Measurements from ENCODE around the gene MGAT5B. TPM values are rescaled to one million over a fixed set of nuclear protein-coding genes. Genes with fewer than 3 reads are reported as not detected.
A peak's percentile ranks its signal among the peaks of the same experiment; 100 is the strongest.

Gene MGAT5B
- total RNA-seq, 2 experiments from 2014 or later: 0.19 TPM; not detected in 1

GRCh38 chr17:76988796-76989195, 120.6 kb downstream of the MGAT5B start:
- H3K27me3 Mint-ChIP-seq (ENCODE audit: low read depth): no peaks in the 10 kb centered on the region
- intact Hi-C loops (cut with micrococcal nuclease): no loop called here
- H3K4me3 Mint-ChIP-seq: no peak overlapping the region

GRCh38 chr17:76989519-76989918, 121.3 kb downstream of the MGAT5B start:
- no peaks in the 10 kb centered on the region for H3K9me3 Mint-ChIP-seq
- H3K27ac Mint-ChIP-seq: no peak overlapping the region
- intact Hi-C loops (cut with micrococcal nuclease): no loop called here
- DNase-seq: no peak
- CTCF ChIA-PET: no interaction called here
- no peak overlapping the region for H3K4me3 Mint-ChIP-seq
- H3K4me1 Mint-ChIP-seq (ENCODE audit: low read depth): peaks cover 12% of the 10 kb centered on the region
- no peaks in the 10 kb centered on the region for H3K27me3 Mint-ChIP-seq (ENCODE audit: low read depth)
- H3K36me3 Mint-ChIP-seq (ENCODE audit: low read depth): no peaks in the 10 kb centered on the region

More at GRCh38 chr17:76988796-76989195, 120.6 kb downstream of the MGAT5B start:
- no peak for DNase-seq
- peaks cover 4% of the 10 kb centered on the region for H3K4me1 Mint-ChIP-seq (ENCODE audit: low read depth)
- CTCF ChIA-PET: no interaction called here
- no peaks in the 10 kb centered on the region for H3K9me3 Mint-ChIP-seq
- no peaks in the 10 kb centered on the region for H3K36me3 Mint-ChIP-seq (ENCODE audit: low read depth)
- no peak overlapping the region for H3K27ac Mint-ChIP-seq

GRCh38 chr17:76992891-76993290, 124.7 kb downstream of the MGAT5B start:
- H3K9me3 Mint-ChIP-seq: no peaks in the 10 kb centered on the region
- H3K4me3 Mint-ChIP-seq: no peak overlapping the region
- H3K4me1 Mint-ChIP-seq (ENCODE audit: low read depth): peaks cover 38% of the 10 kb centered on the region
- CTCF ChIA-PET: no interaction called here
- no peak for DNase-seq
- no peaks in the 10 kb centered on the region for H3K27me3 Mint-ChIP-seq (ENCODE audit: low read depth)
- no peak overlapping the region for H3K27ac Mint-ChIP-seq
- no peaks in the 10 kb centered on the region for H3K36me3 Mint-ChIP-seq (ENCODE audit: low read depth)
- intact Hi-C loops (cut with micrococcal nuclease): no loop called here

- Mint-ChIP-seq H3K36me3 (ENCODE audit: low read depth) (no peaks in the 10 kb centered on the region), H3K4me1 (ENCODE audit: low read depth) (peaks cover 46% of the 10 kb centered on the region), H3K27ac (no peak overlapping the region), H3K27me3 (ENCODE audit: low read depth) (no peaks in the 10 kb centered on the region), H3K9me3 (no peaks in the 10 kb centered on the region), H3K4me3 (no peak overlapping the region)
- CTCF ChIA-PET: no interaction called here
- no peak for DNase-seq
- intact Hi-C loops (cut with micrococcal nuclease): no loop called here
Measured at GRCh38 chr17:76993651-76994050, 125.4 kb downstream of the MGAT5B start.

- no peaks in the 10 kb centered on the region for H3K9me3 Mint-ChIP-seq
- H3K4me3 Mint-ChIP-seq: no peak overlapping the region
- DNase-seq: no peak
- H3K27ac Mint-ChIP-seq: no peak overlapping the region
- intact Hi-C loops (cut with micrococcal nuclease): no loop called here
- no peaks in the 10 kb centered on the region for H3K27me3 Mint-ChIP-seq (ENCODE audit: low read depth)
- CTCF ChIA-PET: no interaction called here
- no peaks in the 10 kb centered on the region for H3K36me3 Mint-ChIP-seq (ENCODE audit: low read depth)
- peaks cover 51% of the 10 kb centered on the region for H3K4me1 Mint-ChIP-seq (ENCODE audit: low read depth)
Measured at GRCh38 chr17:76994237-76994637, 126.0 kb downstream of the MGAT5B start.

GRCh38 chr17:76995387-76996105, 127.3 kb downstream of the MGAT5B start:
- intact Hi-C loops (cut with micrococcal nuclease): loop anchor here (5.0 kb wide), 1 partner anchor 258 kb away; the partner anchor contains the start of genes MFSD11 and SRSF2
- no peak for DNase-seq
- H3K9me3 Mint-ChIP-seq: no peaks in the 10 kb centered on the region
- H3K36me3 Mint-ChIP-seq (ENCODE audit: low read depth): no peaks in the 10 kb centered on the region
- H3K27ac Mint-ChIP-seq: peak overlapping the region; percentile 73
- peaks cover 55% of the 10 kb centered on the region for H3K4me1 Mint-ChIP-seq (ENCODE audit: low read depth)
- no peak overlapping the region for H3K4me3 Mint-ChIP-seq
- CTCF ChIA-PET: interaction anchor here (1.0 kb wide), 1 partner anchor 60 kb away, joined by 3 read pairs; no protein-coding TSS in a partner anchor
- no peaks in the 10 kb centered on the region for H3K27me3 Mint-ChIP-seq (ENCODE audit: low read depth)

- H3K27ac Mint-ChIP-seq: peak overlapping the region; percentile 78
- no peaks in the 10 kb centered on the region for H3K36me3 Mint-ChIP-seq (ENCODE audit: low read depth)
- H3K27me3 Mint-ChIP-seq (ENCODE audit: low read depth): no peaks in the 10 kb centered on the region
- no peaks in the 10 kb centered on the region for H3K9me3 Mint-ChIP-seq
- peak; percentile 33 for DNase-seq
- CTCF ChIA-PET: no interaction called here
- intact Hi-C loops (cut with micrococcal nuclease): loop anchor here (5.0 kb wide), 1 partner anchor 260 kb away; the partner anchor contains the start of genes MFSD11 and SRSF2
- H3K4me1 Mint-ChIP-seq (ENCODE audit: low read depth): peaks cover 55% of the 10 kb centered on the region
- H3K4me3 Mint-ChIP-seq: no peak overlapping the region
Measured at GRCh38 chr17:76996741-76997694, 128.8 kb downstream of the MGAT5B start.

GRCh38 chr17:76997981-76998531, 129.9 kb downstream of the MGAT5B start:
- peak; percentile 85 for DNase-seq
- Mint-ChIP-seq H3K9me3 (no peaks in the 10 kb centered on the region), H3K4me1 (ENCODE audit: low read depth) (peaks cover 55% of the 10 kb centered on the region), H3K27me3 (ENCODE audit: low read depth) (no peaks in the 10 kb centered on the region), H3K4me3 (peak overlapping the region; percentile 45), H3K27ac (peak overlapping the region; percentile 78), H3K36me3 (ENCODE audit: low read depth) (no peaks in the 10 kb centered on the region)
- intact Hi-C loops (cut with micrococcal nuclease): loop anchor here (1.0 to 5.0 kb wide), 4 partner anchors 29 to 261 kb away; partner anchors contain the start of genes MFSD11, SEC14L1 and SRSF2
- CTCF ChIA-PET: no interaction called here

GRCh38 chr17:76998839-76999238, 130.6 kb downstream of the MGAT5B start:
- intact Hi-C loops (cut with micrococcal nuclease): loop anchor here (1.0 to 5.0 kb wide), 4 partner anchors 30 to 262 kb away; partner anchors contain the start of genes MFSD11, SEC14L1 and SRSF2
- H3K4me3 Mint-ChIP-seq: peak overlapping the region; percentile 45

More at GRCh38 chr17:76998839-76999238, 130.6 kb downstream of the MGAT5B start:
- DNase-seq: no peak
- Mint-ChIP-seq H3K36me3 (ENCODE audit: low read depth) (no peaks in the 10 kb centered on the region), H3K9me3 (no peaks in the 10 kb centered on the region), H3K27ac (peak overlapping the region; percentile 78), H3K27me3 (ENCODE audit: low read depth) (no peaks in the 10 kb centered on the region), H3K4me1 (ENCODE audit: low read depth) (peaks cover 50% of the 10 kb centered on the region)
- CTCF ChIA-PET: no interaction called here

Other genes starting within 250 kb of the MGAT5B start
- 1 to 10 TPM; 1.1 to 1.3 TPM for gene ST6GALNAC1, start 224.6 kb upstream of the MGAT5B start, total RNA-seq
- gene MXRA7, start 157.4 kb upstream of the MGAT5B start, total RNA-seq: 1 to 10 TPM; 3.8 to 4.2 TPM
- 10 to 100 TPM; 33.0 to 33.6 TPM for gene JMJD6, start 141.8 kb upstream of the MGAT5B start, total RNA-seq
- gene METTL23, start 141.6 kb upstream of the MGAT5B start, total RNA-seq: 10 to 100 TPM; 18.9 to 20.0 TPM
- 100 to 1,000 TPM; 241 to 263 TPM for gene SRSF2, start 131.1 kb upstream of the MGAT5B start, total RNA-seq
- 10 to 100 TPM; 15.0 to 15.8 TPM for gene MFSD11, start 130.3 kb upstream of the MGAT5B start, total RNA-seq

Measured in activated naive CD4-positive, alpha-beta T cell treated with anti-CD3 and anti-CD28 coated beads for 36 hours (primary cell).